ENCODE measurements around the gene OVCA2.
"Not testable (repeated sequence)": the region's sequence is repeated elsewhere in the genome, so short reads cannot be mapped to it uniquely, and the experiment has no call there.

OVCA2 gene

DNA sequence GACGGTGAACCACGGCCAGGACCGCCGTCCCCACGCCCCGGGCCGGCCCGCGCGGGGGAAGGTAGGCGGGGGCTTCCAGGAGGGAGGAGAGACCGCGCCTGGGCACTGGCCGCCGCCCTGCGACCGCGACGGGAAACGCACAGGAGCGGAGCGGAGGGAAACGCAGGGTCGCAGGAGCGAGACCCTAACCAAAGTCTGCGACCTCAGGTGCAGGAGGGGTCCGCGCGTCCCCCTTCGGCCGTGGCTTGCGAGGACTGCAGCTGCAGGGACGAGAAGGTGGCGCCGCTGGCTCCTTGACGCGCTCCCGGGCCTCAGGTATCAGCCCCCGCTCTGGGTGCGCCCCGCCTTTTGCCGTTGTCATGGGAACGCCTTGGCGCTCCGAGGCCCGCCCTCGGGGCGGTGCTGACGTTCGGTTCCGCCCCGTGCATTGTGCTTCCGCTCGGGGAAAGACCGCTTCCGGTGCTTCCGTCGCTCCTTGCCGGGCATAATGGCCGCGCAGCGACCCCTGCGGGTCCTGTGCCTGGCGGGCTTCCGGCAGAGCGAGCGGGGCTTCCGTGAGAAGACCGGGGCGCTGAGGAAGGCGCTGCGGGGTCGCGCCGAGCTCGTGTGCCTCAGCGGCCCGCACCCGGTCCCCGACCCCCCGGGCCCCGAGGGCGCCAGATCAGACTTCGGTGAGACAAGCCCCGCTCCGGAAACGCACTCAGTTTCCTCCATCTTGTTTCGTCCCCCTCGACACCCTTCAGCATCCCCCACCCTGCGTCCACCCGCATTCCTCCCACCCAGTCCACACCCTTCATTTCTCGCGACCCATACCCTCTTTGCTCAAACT is at the start of gene OVCA2:
Gene OVCA2, plus strand, starts transcription at position 462 of the 829 bp plus-strand sequence. Its CDS starts 26 bp downstream, at position 488.
- peak; percentile 97 for DNase-seq

- no peak for DNase-seq
Measured at GRCh38 chr17:1992541-1992940, 49.3 kb upstream of the OVCA2 start.

DNA sequence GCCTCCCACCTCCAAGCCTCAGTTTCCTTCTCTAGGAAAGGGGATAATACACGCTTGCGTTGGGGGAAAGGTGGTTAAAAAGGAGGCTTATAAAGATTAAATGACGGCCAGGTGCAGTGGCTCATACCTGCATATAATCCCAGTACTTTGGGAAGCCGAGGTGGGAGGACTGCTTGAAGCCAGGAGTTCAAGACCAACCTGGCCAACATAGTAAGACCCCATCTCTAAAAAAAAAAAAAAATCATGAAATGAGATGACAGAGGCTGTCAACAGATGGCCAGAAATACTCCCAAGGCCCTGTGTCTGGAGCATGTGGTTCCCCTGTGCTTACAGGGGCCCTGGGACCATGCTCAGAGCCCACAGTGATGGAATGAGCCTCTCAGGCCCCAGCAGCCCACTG is 47.1 kb upstream of the OVCA2 start:
- no peak for DNase-seq

- no peak for DNase-seq
Measured at GRCh38 chr17:1995321-1995892, 46.4 kb upstream of the OVCA2 start.

DNA sequence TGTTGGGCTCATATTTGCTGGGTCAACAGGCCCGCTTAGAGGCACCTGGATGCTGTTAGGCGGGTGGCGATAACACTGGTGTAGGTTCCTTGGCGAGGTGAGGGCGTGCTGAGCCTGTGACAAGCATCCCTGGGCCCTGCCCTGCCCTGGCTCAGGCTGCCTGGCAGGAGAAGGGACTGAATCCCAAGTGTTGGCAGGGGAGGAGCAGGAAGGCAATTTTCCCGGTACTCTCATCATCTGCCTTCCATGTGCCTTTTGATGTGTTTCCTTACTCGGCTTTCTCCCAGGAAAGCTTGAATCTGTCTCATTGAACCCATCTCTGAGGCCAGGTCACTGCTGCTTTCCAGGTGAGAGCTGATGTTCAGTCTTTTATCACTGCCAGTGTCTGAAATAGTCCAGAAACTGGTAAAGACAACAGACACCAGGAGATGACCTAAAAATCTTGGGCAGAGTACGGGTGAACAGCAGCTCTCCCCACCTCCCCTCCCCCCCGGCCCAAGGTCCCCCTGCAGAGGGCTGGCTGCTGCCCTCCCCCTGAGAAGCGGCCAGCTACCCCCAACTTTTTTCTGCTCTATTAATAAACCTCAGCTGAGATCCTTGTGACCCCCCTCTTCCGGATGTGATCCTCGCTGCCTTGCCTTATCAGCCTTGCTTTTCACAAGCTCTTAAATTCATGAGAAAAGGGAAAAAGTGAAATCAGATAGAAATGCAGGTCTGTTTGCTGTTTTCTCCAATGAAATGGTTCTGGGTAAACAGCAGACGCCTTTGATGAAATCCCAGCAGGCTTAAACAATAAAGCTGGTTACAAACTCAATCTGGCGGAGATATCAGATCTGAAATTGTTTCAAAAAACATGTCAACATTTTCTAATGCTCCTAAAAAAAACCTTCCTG is 45.7 kb upstream of the OVCA2 start:
- DNase-seq = no peak

DNA sequence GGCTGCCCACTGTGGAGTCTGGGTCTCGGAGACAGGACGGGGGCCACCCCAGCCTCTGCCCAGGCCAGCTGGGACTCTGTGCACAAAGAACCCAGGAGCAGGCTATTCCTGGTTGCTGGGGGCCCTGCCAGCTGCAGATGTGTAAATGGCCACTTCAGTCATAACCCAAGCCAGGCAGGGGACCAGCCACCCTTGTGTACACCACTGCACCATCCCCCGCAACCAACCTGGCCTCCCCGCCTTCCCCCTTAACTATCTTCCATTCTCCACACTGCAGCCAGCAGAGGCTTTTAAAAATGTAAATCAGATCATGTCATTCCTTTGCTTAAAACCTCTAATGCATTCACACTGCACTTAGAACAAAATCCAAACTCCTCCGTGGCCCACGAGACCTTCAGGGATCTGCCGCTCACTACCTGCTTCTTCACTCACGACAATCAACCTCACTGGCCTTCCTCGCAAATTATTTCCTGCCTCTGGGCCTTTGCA is 45.0 kb upstream of the OVCA2 start:
- no peak for DNase-seq

DNA sequence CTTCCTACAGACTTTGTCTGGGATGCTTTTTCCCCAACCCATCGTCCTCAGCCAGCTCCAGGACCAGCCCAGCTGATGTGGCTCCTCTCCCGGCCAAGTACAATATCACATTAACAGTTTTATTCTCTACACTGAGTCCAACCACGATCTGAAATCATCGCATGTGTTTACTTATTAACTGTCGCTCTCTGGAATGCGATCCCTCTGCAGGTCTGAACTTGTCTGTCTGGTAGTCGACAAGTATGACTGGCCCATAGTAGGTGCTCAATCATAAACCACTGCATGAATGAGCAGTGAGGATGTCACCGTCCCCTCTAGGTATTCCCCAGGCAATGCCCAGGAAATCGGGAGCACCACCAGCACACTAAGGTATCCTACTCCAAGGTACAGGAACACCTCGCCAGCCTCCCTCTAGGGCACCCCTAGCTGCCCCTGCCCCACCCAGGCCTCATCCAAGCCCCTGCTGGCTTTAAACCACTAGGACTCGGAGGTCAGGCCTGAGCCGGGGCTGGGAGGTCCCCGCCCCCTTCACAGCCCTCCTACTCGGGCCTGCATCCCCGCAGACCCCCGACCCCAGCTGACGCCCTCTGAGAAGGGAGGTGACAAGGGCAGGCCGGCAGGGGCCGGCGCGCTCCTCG is 44.4 kb upstream of the OVCA2 start:
- no peak for DNase-seq

GRCh38 chr17:1997927-1998742 is 43.7 kb upstream of the OVCA2 start:
- DNase-seq = no peak

- DNase-seq = no peak
Measured at GRCh38 chr17:1999557-2000251, 42.1 kb upstream of the OVCA2 start.

DNA sequence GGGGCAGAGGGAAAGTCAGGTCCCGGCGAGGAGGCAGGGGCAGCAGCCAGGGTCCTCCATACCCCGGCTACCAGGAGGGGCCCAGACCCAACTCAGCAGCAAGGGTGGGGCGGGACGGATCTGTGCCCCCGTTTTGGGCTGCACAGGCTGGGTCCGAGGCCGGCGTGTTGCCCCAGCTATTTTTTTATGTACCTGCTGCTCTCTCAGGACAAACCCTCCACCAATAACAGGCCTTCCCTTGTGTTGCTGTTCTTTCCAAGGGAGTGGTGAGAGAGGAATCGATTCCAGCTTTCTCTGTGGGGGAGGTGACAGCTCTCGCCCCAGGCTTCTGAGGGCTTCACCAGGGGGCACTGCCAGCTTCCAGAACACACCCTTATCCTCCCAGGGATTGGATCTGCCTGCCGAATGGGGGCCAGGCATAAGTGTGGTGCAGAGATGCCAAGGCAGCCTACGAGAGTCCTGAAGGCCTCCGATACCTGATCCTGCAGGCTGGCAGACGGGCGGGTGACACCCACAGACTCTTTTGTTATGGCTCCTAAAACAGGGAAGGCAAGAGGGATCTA is 39.0 kb upstream of the OVCA2 start:
- no peak for DNase-seq

DNA sequence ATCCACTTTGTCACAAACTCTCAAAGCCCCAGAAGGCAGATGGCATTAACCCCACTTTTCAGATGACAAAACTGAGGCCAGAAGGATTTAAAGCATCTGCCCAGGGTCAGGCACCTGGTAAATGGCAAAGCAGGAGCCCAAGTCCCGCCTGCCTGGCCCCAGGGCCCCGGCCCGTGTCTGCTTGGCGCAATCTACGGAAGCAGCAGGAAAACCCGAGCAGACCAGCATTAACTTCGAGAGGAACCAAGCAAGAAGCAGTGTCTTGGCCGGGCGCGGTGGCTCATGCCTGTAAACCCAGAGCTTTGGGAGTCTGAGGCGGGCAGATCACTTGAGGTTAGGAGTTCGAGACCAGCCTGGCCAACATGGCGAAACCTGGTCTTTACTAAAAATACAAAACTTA is 38.3 kb upstream of the OVCA2 start:
- no peak for DNase-seq

DNA sequence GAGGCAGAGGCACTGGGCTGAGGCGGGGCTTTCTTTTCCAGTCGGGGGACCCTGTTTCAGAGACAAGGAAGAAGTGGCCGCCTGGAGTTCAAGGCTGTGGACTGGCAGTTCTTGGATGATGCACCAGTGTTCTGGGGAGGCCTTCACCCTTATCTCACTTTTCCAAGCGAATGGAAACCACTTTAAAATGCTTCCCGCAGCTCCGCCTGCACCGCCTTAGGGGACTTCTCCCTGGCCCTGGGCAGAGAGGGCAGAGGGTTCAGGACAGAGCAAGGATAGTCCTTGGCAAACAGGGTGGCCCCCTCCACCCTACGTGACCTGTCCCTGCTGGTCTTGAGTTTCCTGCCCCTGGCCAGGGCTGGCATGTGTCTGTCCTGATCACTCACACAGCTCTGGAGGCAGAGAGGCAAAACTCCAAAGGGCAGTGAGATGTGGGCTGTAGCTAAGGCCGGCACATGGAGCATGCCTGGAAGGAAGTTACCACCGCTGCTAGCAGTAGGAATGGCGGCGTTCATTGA is 37.3 kb upstream of the OVCA2 start:
- no peak for DNase-seq

DNA sequence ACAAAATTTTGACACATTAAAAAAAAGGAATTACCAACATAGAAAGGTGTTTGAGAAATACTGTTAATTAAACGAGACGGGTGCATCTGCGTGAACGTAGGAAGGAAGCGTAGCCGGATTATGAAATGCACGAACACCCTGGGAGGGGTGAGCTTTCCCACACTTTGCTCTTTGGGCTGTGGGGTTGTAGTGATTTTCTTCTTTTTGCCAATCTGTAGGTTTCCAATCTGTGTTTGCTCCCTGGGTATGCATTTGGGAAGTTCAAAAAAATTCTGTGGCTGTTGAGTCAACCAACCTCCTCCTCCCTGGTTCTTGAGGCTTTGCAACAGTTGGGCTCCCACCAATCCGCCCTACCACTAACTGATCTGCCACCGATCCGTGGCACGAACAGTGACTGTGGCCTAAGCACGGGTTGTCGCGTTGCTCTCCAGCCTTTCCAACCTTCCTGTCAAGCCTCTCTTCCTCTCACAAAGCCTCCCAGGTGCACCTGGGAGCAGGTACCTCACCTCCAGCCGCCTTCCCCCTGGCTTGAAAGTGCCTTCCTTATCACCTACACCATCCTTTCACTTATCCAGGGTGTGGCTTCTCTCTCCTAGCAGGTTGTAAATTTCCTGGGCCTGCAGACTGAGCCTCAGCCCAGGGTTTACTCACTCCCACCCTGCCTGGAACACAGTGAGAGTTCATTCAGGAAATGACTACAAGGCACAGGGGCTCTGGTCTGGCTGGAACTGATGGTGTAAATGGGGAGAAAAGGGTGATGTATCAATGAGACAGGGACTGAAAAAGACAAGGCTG is 33.3 kb upstream of the OVCA2 start:
- DNase-seq = no peak

DNA sequence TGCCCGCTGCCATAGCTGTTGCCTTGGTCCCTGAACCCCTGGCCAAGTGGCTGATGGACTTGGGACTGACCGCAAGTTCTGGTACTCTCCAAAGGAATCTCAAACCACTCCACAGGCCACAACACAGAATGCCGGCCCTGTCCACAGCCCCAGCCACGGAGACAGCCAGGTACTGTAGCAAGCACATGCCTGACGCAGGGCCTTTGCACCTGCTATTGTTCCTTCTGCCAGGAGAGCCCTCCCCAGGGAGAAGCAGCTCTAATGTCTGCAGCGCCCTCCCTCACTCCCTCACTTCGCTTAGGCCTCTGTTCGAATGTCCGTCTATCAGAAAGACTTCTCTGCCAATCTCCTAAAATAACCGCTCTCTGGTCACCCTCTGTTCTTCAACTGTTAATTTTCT is 32.1 kb upstream of the OVCA2 start:
- no peak for DNase-seq

DNA sequence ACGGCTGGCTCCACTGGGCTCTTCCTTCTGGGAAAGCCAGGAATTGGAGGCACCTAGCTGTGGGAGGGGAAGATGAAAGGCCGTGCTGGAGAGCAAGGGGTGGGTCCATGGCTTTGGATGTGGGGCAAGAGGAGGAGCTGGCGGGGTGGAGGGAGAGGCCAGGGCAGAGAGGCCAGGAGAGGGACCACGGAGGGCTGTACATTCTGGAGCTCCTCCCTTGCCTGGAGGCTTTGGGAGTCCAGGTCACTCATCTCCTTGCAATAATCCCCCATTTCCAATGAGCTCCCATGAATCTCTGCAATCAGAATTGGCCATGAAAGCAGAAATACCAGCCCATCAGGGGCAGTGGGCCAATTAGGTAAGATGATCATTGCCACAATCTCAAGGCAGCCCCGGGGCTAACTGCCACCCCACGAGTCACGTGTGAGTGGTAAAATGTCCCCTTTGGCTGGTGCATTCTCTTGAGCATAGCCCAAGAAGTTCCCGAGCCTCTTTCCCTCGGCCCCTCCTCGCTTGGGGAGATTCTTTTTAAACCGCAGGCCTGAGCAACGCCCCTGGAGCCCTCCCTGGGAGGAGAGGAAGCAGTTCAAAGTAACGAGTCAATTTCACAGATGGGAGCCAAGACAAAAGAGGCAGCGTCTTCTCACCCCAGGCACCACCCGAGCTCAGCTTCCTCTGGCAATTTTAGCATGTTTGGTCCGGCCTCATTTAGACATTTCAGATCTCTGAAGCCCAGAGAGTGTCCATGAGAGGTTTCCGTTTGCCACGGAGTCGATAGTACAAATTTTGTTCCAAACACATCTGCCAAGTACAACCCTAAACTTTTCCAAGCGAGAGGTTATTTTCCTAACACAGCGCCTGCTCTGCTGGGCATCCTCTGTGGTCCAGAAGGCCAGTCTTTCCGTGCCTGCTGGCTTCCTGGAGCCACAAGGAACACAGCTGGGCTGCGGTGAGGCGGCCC is 30.1 kb upstream of the OVCA2 start:
- DNase-seq = no peak

GRCh38 chr17:2012499-2012898 is 29.3 kb upstream of the OVCA2 start:
- DNase-seq = no peak

- DNase-seq = not testable (repeated sequence)
Measured at GRCh38 chr17:2013220-2013993, 28.4 kb upstream of the OVCA2 start.

DNA sequence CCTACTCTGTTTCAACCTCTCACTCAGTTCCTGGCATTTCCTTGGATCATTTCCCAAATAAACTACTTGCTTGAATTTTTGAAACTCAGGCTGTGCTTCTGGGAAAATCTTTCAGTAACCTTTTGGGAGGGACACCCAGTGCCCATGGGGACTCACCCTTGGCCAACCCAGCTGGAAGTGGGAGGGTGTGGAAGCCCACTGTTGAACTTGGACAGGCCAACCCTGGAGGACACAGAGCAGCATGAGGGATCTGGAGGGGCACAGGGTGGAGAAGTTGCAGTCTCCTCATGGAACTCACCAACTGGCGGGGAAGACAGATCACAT is 27.9 kb upstream of the OVCA2 start:
- no peak for DNase-seq

All from activated CD4-positive, alpha-beta T cell treated with anti-CD3 and anti-CD28 coated beads, Interleukin-2, amount 50 U/mL, for 48 hours (primary cell).